HEK293 (cell line): ENCODE data around the gene NIBAN1.

Experiments
- CTCF ChIA-PET: fragments of 350-600 bp; formaldehyde crosslinking; extraction: SDS; loops from one replicate; lab custom pipeline; 2021; ENCODE audit warnings: antibody characterized with exemption; lab: Yijun Ruan, JAX
- POLR2A ChIA-PET: fragments of 300-600 bp; formaldehyde crosslinking; extraction: SDS; loops from one replicate; lab custom pipeline; 2020; ENCODE audit warnings: antibody characterized with exemption, inconsistent platforms; lab: Yijun Ruan, JAX
- H3K27ac ChIP-seq: fragments of 200-500 bp; sonication (Bioruptor generic); 2 replicates; pipeline ENCODE4 v1.5.1; 2014; ENCODE audit warnings: low read depth, low read length, control low read depth, inconsistent platforms; ENCODE audit errors: extremely low read depth
- H3K36me3 ChIP-seq, 2 experiments: fragments of 200-500 bp in 1 of 2; sonication (Bioruptor generic) in 1 of 2; 1 replicate in 1 of 2; 2 replicates in 1 of 2; pipeline ENCODE4 v1.5.1; 2014 to 2017; ENCODE audit warnings: inconsistent platforms in 2 of 2, low read length in 2 of 2; ENCODE audit not compliant: control insufficient read depth in 2 of 2, insufficient read depth in 1 of 2
- H3K4me1 ChIP-seq: fragments of 200-500 bp; sonication (Bioruptor generic); 2 replicates; pipeline ENCODE4 v1.5.1; 2014; ENCODE audit warnings: mild to moderate bottlenecking, low read length, inconsistent platforms; ENCODE audit not compliant: control insufficient read depth, insufficient read depth
- H3K4me3 ChIP-seq: 2 replicates; pipeline ENCODE4 v1.5.1; 2011; ENCODE audit warnings: low read depth, mild to moderate bottlenecking, control low read depth, low read length, moderate library complexity
- H3K9me3 ChIP-seq: fragments of 200-500 bp; sonication (Bioruptor generic); 2 replicates; pipeline ENCODE4 v1.5.1; 2014; ENCODE audit warnings: low read depth, low read length, inconsistent platforms; ENCODE audit not compliant: control insufficient read depth, insufficient read depth
- FEZF1 ChIP-seq: fragments of 450-650 bp; formaldehyde crosslinking; IDR thresholded peaks from 2 replicates; pipeline ENCODE4 v1.5.1; 2016; ENCODE audit warnings: missing biosample characterization, missing genetic modification characterization
- GLIS2 ChIP-seq: fragments of 450-650 bp; formaldehyde crosslinking; IDR thresholded peaks from 2 replicates; pipeline ENCODE4 v1.5.1; 2016; ENCODE audit warnings: missing biosample characterization, missing genetic modification characterization
- KLF16 ChIP-seq: fragments of 450-650 bp; formaldehyde crosslinking; IDR thresholded peaks from 2 replicates; pipeline ENCODE4 v1.5.1; 2017; ENCODE audit warnings: missing biosample characterization, missing genetic modification characterization
- OSR2 ChIP-seq: fragments of 450-650 bp; formaldehyde crosslinking; IDR thresholded peaks from 2 replicates; pipeline ENCODE4 v1.5.1; 2016; ENCODE audit warnings: missing biosample characterization, missing genetic modification characterization
- SP3 ChIP-seq: fragments of 450-650 bp; formaldehyde crosslinking; IDR thresholded peaks from 2 replicates; pipeline ENCODE4 v1.5.1; 2016; ENCODE audit warnings: missing biosample characterization, missing genetic modification characterization
- TCF7L2 ChIP-seq: IDR thresholded peaks from 2 replicates; pipeline ENCODE4 v1.6.1; 2011; ENCODE audit warnings: low read depth, mild to moderate bottlenecking, inconsistent platforms, low read length, moderate library complexity, borderline replicate concordance
- ZBTB17 ChIP-seq: fragments of 450-650 bp; formaldehyde crosslinking; IDR thresholded peaks from 2 replicates; pipeline ENCODE4 v1.5.1; 2016; ENCODE audit warnings: missing biosample characterization, missing genetic modification characterization
- ZBTB21 ChIP-seq: fragments of 450-650 bp; formaldehyde crosslinking; IDR thresholded peaks from 2 replicates; pipeline ENCODE4 v1.5.1; 2017; ENCODE audit warnings: missing biosample characterization, missing genetic modification characterization
- ZFP41 ChIP-seq: fragments of 450-650 bp; formaldehyde crosslinking; IDR thresholded peaks from 2 replicates; pipeline ENCODE4 v1.5.1; 2016; ENCODE audit warnings: missing biosample characterization, missing genetic modification characterization, borderline replicate concordance
- ZNF121 ChIP-seq: fragments of 450-650 bp; formaldehyde crosslinking; IDR thresholded peaks from 2 replicates; pipeline ENCODE4 v1.5.1; 2016; ENCODE audit warnings: missing biosample characterization, missing genetic modification characterization
- ZNF132 ChIP-seq: fragments of 450-650 bp; formaldehyde crosslinking; IDR thresholded peaks from 2 replicates; pipeline ENCODE4 v1.5.1; 2017; ENCODE audit warnings: missing biosample characterization, missing genetic modification characterization, borderline replicate concordance
- ZNF169 ChIP-seq: fragments of 450-650 bp; formaldehyde crosslinking; IDR thresholded peaks from 2 replicates; pipeline ENCODE4 v1.5.1; 2016; ENCODE audit warnings: missing biosample characterization, missing genetic modification characterization
- ZNF530 ChIP-seq: fragments of 450-650 bp; formaldehyde crosslinking; IDR thresholded peaks from 2 replicates; pipeline ENCODE4 v1.5.1; 2016; ENCODE audit warnings: low read depth, missing biosample characterization, missing genetic modification characterization
- ZNF561 ChIP-seq: fragments of 450-650 bp; IDR thresholded peaks from 2 replicates; pipeline ENCODE4 v1.5.1; 2018; ENCODE audit warnings: missing biosample characterization, missing genetic modification characterization, borderline replicate concordance
- ZNF571 ChIP-seq: fragments of 450-650 bp; formaldehyde crosslinking; IDR thresholded peaks from 2 replicates; pipeline ENCODE4 v1.5.0; 2017; ENCODE audit warnings: missing biosample characterization, missing genetic modification characterization
- ZNF621 ChIP-seq: fragments of 450-650 bp; formaldehyde crosslinking; IDR thresholded peaks from 2 replicates; pipeline ENCODE4 v1.5.1; 2017; ENCODE audit warnings: missing biosample characterization, missing genetic modification characterization
- ZNF629 ChIP-seq: fragments of 450-650 bp; formaldehyde crosslinking; IDR thresholded peaks from 2 replicates; pipeline ENCODE4 v1.5.1; 2017; ENCODE audit warnings: missing biosample characterization, missing genetic modification characterization
- ZNF654 ChIP-seq: fragments of 450-650 bp; formaldehyde crosslinking; IDR thresholded peaks from 2 replicates; pipeline ENCODE4 v1.5.1; 2016; ENCODE audit warnings: low read depth, missing biosample characterization, missing genetic modification characterization
- ZNF658 ChIP-seq: fragments of 450-650 bp; formaldehyde crosslinking; IDR thresholded peaks from 2 replicates; pipeline ENCODE4; 2016; ENCODE audit warnings: missing biosample characterization, missing genetic modification characterization
- ZNF664 ChIP-seq: fragments of 450-650 bp; formaldehyde crosslinking; IDR thresholded peaks from 2 replicates; pipeline ENCODE4 v1.5.1; 2016; ENCODE audit warnings: missing biosample characterization, missing genetic modification characterization
- ZXDB ChIP-seq: fragments of 450-650 bp; formaldehyde crosslinking; IDR thresholded peaks from 2 replicates; pipeline ENCODE4 v1.5.1; 2016; ENCODE audit warnings: missing biosample characterization, missing genetic modification characterization
- TF ChIP-seq, protein P1 (sequence below): fragments of 450-650 bp; formaldehyde crosslinking; IDR thresholded peaks from 2 replicates; pipeline ENCODE4 v1.5.1; 2016; ENCODE audit warnings: missing biosample characterization, missing genetic modification characterization
- TF ChIP-seq, protein P2 (sequence below): fragments of 450-650 bp; IDR thresholded peaks from 2 replicates; pipeline ENCODE4 v1.5.1; 2018; ENCODE audit warnings: missing biosample characterization, mild to moderate bottlenecking, missing genetic modification characterization
- TF ChIP-seq, protein P3 (sequence below): fragments of 450-650 bp; formaldehyde crosslinking; IDR thresholded peaks from 2 replicates; pipeline ENCODE4 v1.5.1; 2016; ENCODE audit warnings: missing biosample characterization, missing genetic modification characterization
- TF ChIP-seq, protein P4 (sequence below): fragments of 450-650 bp; formaldehyde crosslinking; IDR thresholded peaks from 2 replicates; pipeline ENCODE4 v1.5.1; 2016; ENCODE audit warnings: missing biosample characterization, missing genetic modification characterization
- TF ChIP-seq, protein P5 (sequence below): fragments of 450-650 bp; formaldehyde crosslinking; IDR thresholded peaks from 2 replicates; pipeline ENCODE4 v1.5.1; 2017; ENCODE audit warnings: missing biosample characterization, missing genetic modification characterization
- TF ChIP-seq, protein P6 (sequence below): fragments of 450-650 bp; formaldehyde crosslinking; IDR thresholded peaks from 2 replicates; pipeline ENCODE4 v1.5.1; 2016; ENCODE audit warnings: missing biosample characterization, missing genetic modification characterization

NIBAN1 gene

DNA sequence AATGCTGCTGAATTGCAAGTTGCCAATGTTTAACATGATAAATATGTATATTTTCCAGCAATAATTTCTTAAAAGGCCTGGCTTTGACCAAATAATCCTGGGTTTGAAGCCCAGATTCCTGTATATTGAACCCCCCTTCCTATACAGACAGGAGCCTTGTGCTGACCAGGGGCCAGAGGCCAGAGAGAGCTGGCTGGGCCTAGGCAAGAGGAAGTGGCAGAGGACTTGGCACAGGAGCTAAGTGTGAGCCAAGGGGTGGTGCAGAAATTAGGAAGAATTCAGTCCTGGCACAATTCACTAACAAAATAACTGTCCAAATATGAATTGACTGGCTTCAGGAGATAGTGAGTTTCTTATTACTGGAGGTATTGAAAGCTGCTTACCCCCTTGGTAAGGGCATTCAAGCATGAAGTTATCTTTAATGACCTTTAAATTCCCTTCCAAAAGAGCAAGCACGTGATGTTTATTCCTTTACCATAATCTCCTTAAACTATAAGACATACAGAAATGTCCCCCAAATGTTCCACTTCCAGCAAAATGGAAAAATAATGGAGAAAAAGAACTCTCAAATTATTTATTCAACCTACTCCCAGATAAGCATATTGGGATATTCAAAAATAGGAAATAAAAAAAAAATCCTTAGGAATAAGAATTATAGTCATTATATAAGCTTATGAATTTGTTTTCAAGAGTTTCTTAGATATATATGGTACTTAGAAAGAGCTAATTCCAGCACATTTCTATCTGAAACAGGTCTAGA is 26.6 kb downstream of the NIBAN1 start:
- POLR2A ChIA-PET, result interaction anchor here (0.7 kb wide), 1 partner anchor 11 kb away, joined by 6 read pairs; no protein-coding TSS in a partner anchor
- Histone ChIP-seq H3K4me3 (no peak overlapping the region), H3K4me1 (peaks cover 22% of the 10 kb centered on the region), H3K36me3 (no peaks in the 10 kb centered on the region), H3K9me3 (no peaks in the 10 kb centered on the region), H3K27ac (no peak overlapping the region)
- CTCF ChIA-PET, result interaction anchor here (0.7 to 1.4 kb wide), 2 partner anchors 26 to 34 kb away, joined by 3 read pairs; partner anchors contain the start of gene NIBAN1
- TF ChIP-seq ZNF654 (tag by site-specific recombination) (no peak), ZNF571 (tag by site-specific recombination) (no peak), TCF7L2 (no peak), ZBTB17 (no peak), ZNF530 (no peak), ZNF121 (tag by site-specific recombination) (no peak), ZNF169 (tag by site-specific recombination) (no peak), ZNF621 (tag by site-specific recombination) (no peak), FEZF1 (tag by site-specific recombination) (peak; percentile 91), ZNF664 (tag by site-specific recombination) (no peak), ZFP41 (tag by site-specific recombination) (no peak), KLF16 (tag by site-specific recombination) (peak; percentile 56; the same call in 1 of the 2 replicates), GLIS2 (tag by site-specific recombination) (no peak), ZXDB (tag by site-specific recombination) (peak; percentile 36; the same call in 1 of the 2 replicates), ZBTB21 (tag by site-specific recombination) (no peak), ZNF658 (tag by site-specific recombination) (no peak), OSR2 (tag by site-specific recombination) (no peak), ZNF132 (no peak), ZNF629 (tag by site-specific recombination) (no peak), ZNF561 (tag by site-specific recombination) (0 out of 2 replicates have a peak, but pooled peaks have one; percentile 13), SP3 (tag by site-specific recombination) (no peak)
- TF ChIP-seq, protein P1, sequence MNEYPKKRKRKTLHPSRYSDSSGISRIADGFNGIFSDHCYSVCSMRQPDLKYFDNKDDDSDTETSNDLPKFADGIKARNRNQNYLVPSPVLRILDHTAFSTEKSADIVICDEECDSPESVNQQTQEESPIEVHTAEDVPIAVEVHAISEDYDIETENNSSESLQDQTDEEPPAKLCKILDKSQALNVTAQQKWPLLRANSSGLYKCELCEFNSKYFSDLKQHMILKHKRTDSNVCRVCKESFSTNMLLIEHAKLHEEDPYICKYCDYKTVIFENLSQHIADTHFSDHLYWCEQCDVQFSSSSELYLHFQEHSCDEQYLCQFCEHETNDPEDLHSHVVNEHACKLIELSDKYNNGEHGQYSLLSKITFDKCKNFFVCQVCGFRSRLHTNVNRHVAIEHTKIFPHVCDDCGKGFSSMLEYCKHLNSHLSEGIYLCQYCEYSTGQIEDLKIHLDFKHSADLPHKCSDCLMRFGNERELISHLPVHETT (tag by site-specific recombination), result no peak
- TF ChIP-seq, protein P2, sequence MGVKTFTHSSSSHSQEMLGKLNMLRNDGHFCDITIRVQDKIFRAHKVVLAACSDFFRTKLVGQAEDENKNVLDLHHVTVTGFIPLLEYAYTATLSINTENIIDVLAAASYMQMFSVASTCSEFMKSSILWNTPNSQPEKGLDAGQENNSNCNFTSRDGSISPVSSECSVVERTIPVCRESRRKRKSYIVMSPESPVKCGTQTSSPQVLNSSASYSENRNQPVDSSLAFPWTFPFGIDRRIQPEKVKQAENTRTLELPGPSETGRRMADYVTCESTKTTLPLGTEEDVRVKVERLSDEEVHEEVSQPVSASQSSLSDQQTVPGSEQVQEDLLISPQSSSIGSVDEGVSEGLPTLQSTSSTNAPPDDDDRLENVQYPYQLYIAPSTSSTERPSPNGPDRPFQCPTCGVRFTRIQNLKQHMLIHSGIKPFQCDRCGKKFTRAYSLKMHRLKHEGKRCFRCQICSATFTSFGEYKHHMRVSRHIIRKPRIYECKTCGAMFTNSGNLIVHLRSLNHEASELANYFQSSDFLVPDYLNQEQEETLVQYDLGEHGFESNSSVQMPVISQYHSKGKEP (tag by site-specific recombination), result no peak
- TF ChIP-seq, protein P3, sequence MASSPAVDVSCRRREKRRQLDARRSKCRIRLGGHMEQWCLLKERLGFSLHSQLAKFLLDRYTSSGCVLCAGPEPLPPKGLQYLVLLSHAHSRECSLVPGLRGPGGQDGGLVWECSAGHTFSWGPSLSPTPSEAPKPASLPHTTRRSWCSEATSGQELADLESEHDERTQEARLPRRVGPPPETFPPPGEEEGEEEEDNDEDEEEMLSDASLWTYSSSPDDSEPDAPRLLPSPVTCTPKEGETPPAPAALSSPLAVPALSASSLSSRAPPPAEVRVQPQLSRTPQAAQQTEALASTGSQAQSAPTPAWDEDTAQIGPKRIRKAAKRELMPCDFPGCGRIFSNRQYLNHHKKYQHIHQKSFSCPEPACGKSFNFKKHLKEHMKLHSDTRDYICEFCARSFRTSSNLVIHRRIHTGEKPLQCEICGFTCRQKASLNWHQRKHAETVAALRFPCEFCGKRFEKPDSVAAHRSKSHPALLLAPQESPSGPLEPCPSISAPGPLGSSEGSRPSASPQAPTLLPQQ (tag by site-specific recombination), result no peak
- TF ChIP-seq, protein P4, sequence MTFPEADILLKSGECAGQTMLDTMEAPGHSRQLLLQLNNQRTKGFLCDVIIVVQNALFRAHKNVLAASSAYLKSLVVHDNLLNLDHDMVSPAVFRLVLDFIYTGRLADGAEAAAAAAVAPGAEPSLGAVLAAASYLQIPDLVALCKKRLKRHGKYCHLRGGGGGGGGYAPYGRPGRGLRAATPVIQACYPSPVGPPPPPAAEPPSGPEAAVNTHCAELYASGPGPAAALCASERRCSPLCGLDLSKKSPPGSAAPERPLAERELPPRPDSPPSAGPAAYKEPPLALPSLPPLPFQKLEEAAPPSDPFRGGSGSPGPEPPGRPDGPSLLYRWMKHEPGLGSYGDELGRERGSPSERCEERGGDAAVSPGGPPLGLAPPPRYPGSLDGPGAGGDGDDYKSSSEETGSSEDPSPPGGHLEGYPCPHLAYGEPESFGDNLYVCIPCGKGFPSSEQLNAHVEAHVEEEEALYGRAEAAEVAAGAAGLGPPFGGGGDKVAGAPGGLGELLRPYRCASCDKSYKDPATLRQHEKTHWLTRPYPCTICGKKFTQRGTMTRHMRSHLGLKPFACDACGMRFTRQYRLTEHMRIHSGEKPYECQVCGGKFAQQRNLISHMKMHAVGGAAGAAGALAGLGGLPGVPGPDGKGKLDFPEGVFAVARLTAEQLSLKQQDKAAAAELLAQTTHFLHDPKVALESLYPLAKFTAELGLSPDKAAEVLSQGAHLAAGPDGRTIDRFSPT (tag by site-specific recombination), result no peak
- TF ChIP-seq, protein P5, sequence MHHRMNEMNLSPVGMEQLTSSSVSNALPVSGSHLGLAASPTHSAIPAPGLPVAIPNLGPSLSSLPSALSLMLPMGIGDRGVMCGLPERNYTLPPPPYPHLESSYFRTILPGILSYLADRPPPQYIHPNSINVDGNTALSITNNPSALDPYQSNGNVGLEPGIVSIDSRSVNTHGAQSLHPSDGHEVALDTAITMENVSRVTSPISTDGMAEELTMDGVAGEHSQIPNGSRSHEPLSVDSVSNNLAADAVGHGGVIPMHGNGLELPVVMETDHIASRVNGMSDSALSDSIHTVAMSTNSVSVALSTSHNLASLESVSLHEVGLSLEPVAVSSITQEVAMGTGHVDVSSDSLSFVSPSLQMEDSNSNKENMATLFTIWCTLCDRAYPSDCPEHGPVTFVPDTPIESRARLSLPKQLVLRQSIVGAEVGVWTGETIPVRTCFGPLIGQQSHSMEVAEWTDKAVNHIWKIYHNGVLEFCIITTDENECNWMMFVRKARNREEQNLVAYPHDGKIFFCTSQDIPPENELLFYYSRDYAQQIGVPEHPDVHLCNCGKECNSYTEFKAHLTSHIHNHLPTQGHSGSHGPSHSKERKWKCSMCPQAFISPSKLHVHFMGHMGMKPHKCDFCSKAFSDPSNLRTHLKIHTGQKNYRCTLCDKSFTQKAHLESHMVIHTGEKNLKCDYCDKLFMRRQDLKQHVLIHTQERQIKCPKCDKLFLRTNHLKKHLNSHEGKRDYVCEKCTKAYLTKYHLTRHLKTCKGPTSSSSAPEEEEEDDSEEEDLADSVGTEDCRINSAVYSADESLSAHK, result peak; percentile 52; the same call in 1 of the 2 replicates
- TF ChIP-seq, protein P6, sequence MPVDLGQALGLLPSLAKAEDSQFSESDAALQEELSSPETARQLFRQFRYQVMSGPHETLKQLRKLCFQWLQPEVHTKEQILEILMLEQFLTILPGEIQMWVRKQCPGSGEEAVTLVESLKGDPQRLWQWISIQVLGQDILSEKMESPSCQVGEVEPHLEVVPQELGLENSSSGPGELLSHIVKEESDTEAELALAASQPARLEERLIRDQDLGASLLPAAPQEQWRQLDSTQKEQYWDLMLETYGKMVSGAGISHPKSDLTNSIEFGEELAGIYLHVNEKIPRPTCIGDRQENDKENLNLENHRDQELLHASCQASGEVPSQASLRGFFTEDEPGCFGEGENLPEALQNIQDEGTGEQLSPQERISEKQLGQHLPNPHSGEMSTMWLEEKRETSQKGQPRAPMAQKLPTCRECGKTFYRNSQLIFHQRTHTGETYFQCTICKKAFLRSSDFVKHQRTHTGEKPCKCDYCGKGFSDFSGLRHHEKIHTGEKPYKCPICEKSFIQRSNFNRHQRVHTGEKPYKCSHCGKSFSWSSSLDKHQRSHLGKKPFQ, result peak; percentile 43; the same call in 1 of the 2 replicates
